ENCODE data around the gene MAGED1.
"Not testable (repeated sequence)": the region's sequence is repeated elsewhere in the genome, so short reads cannot be mapped to it uniquely, and the experiment has no call there.

Gene MAGED1

DNA sequence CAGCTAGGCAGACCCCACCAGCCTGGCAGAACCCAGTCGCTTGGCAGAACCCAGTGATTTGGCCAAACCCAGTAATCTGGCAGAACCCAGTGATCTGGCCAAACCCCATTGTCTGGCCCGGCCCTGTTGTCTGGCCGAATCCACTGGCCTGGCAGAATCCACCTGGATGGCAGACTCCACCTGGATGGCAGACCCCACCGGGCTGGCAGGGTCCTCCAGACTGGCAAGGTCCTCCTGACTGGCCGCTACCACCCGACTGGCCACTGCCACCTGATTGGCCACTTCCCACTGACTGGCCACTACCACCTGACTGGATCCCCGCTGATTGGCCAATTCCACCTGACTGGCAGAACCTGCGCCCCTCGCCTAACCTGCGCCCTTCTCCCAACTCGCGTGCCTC, 3.2 kb downstream of the MAGED1 start:
- DNase-seq, result no peak

DNA sequence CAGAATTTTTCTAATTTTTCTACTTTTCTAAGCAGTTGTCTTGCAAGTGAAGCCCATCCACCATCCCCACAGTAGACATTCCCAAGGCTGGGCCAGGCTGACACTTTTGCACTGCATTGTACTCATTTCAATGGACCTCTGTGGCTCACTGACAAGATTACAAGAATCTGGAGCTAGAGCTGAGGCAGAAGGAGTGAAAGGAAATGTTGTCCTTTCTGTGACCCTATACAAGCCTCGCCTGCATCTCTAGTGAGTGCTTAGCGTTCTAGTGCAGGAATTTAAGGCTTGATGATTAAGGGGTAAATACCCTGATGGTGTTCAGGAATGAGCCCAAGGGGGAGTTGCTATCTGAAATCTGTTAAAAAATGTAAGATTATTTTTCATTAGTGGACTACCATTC, 6.3 kb downstream of the MAGED1 start:
- no peak for DNase-seq

DNA sequence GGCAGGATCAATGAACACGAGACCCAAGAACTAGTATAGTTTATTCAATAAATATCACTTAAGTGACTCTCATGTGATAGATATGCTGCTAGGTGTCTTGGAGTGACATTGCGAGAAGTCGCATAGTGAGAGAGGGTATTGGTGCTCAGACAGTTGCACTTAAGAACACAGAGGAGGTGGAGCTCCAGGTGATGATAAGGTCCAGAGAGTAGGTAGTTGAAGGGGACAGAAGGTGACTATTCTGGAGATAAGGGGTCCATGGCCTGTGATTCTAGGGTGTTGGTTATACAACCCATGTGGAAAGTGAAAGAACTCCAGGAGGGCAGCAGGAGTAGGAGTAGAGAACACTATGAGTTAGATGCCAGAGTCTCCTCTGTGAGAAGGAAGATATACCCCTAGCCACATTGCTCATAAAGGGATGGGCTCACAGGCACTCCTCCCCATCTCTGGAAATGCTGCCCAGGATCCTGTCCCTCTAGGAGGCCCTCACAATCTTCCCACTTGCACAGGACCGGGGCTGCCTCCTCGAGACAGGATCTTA, 9.2 kb downstream of the MAGED1 start:
- no peak for DNase-seq

DNA sequence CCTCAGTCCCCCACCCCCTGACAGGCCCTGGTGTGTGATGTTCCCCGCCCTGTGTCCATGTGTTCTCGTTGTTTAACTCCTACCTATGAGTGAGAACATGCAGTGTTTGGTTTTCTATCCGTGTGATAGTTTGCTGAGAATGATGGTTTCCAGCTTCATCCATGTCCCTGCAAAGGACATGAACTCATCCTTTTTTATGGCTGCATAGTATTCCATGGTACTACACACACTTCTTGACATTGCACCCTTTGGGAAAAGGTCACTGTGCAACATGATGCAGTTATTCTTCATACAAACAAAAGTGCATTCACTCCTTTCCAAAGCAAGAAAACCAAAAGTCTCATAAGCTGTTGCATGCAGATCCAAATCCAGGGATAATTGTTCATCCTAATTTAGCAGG, 11.7 kb downstream of the MAGED1 start:
- not testable (repeated sequence) for DNase-seq

DNA sequence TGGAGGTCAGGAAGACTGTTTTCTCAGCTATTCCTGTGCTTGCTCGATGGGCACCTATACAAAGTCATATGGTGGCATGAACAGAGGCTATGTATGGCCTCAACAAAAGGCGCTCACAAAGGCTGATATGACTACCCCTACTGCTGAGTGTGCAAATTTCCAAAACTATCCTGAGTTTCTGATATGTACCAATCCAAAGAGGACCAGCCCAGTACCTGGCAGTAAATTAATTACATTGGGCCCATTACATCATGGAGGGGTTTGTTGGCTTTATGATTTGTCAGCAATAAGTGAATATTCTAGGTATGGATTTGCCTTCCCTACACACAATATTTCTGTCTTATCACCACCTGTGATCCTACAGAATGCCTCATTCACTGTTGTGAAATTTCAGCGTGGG, 12.3 kb downstream of the MAGED1 start:
- no peak for DNase-seq

DNA sequence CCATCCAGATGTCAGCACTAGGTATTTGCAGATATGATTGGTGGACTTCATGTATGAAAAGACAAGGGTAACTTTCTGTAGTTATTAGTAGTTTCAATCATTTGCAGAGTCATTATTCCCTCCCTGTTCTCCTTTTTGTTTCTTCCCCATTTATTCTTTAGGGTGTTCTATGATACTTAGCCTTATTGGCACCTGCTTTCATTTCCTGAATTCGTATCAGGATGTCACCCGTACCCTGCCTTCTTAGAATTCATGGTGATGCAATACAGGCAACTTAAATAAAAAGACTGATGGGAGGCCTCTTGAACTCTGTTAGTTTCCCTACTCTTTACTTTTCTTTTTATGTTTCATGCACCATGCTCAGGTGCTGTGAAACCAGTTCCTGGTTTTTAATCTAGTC, 24.2 kb downstream of the MAGED1 start:
- DNase-seq, result no peak

DNA sequence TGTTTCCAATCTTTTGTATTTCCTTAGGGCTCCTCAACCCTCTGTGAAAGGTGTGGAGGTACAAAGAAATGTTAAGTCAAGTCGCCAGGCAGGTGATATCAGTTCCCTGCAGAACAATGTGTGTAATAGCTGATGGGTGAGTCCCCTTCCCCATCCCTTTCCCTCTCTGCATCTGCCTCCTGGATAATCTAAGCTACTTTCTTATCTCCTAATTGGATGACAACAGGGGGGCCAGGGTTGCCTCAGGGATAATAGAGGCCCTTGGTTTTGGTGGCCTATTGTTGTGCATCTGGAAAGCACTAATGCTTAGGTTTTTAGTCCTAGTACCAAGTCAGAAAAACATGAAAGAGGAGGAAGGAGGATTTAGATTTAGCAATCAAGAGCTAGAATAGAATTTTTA, 29.1 kb downstream of the MAGED1 start:
- DNase-seq, result no peak

DNA sequence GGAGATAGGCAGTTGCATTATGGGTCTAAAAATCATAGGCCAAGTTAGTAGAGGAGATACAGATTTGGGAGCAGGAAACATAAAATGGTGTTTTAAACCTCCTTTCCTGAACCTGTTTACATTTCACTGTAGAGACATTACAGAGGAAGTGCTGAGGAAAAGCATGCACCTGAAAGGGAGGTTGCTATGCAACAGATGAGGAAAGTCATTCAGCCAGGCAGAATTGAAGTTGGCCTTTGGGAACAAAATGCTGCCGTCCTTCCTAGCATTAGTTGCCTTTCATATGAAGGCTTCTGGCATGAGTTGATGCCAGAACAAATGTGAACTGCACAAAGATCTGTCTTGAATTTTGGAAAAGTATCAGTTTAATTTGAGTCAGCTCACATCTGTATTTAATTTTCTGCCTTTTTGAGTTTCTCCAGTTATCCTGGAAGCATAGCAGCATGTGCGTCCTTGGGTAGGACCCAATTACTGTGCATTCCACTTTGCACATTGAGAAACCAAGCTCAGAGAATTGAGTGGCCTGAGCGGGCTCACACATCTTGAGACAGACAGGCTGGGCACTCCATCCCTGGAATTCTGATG, 38.2 kb downstream of the MAGED1 start:
- DNase-seq, result no peak
